Measurements from ENCODE around the gene PRKRA. TPM values are rescaled to one million over a fixed set of nuclear protein-coding genes. Genes with fewer than 3 reads are reported as not detected.

The PRKRA gene
- total RNA-seq, 1 donor from 2014 or later, result 135 TPM

DNA sequence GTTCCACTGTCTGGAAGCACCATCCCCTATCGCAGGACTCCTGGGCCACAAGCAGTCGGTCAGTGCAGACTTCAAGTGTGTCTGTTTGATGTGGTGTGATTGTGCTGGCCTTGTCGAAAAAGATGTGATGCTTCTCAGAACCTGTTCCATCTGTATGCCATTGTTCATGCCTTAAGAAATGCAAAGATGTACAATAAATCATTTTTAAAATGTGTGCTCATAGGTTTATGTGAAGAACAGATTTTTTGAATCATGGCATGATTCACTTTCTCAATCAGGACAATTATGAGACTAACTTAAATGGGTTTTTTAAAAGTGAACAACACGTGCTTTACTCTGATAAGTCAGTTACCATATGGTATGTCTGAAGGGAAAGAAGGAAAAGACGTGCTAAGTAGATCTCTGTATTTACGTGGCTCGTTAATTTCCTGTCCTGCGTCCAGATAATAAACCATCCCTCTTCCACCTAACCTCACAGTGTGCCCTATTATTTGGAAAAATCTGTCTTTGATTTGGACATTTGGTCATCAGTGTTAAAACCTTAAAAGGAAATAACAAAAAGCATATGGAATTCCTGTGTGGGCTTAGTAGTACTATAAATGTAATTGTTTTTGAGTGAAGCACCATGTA lies 54.9 kb downstream of the PRKRA start:
- no peaks in the 10 kb centered on the region for H3K36me3 Mint-ChIP-seq

DNA sequence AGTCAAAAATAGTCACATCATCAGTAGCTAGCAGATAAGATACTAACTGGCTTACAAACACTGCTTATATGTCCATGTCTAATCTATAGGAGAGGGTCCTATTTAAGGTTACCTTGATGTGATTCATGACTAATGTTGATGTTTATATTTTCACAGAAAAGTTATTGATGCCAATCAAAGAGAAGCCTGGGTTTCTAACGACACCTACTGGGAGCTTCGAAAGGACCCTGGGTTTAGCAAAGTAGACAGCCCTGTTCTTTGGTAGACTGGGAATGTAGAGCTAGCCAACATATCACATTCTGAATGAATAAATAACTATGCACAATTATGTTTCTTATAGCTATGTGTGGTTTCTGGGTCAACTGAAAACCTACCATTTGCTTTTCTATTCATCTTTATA lies 55.7 kb downstream of the PRKRA start:
- Histone ChIP-seq H3F3A (ENCODE audit: low read depth) (peaks cover 3% of the 10 kb centered on the region), H3K27me3 (no peaks in the 10 kb centered on the region), H3K79me2 (ENCODE audit: low read depth) (no peaks in the 10 kb centered on the region), H3K27ac (no peak overlapping the region), H3K4me1 (no peaks in the 10 kb centered on the region), H3K36me3 (no peaks in the 10 kb centered on the region), H3K9ac (no peak overlapping the region), H3K4me3 (no peak overlapping the region), H3K9me3 (ENCODE audit: low read depth) (no peaks in the 10 kb centered on the region), H4K20me1 (ENCODE audit: low read depth) (no peaks in the 10 kb centered on the region), H2AFZ (replicated peaks) (no peak overlapping the region), H3K4me2 (no peak overlapping the region)
- no peaks in the 10 kb centered on the region for H3K36me3 Mint-ChIP-seq
- no peak overlapping the region for H3K4me3 Mint-ChIP-seq
- no peak for TF ChIP-seq EZH2 (IDR thresholded peaks at IDR 0.05)
- TF ChIP-seq CTCF (IDR thresholded peaks at IDR 0.05), result no peak
- TF ChIP-seq EZH2phosphoT487 (IDR thresholded peaks at IDR 0.05), result no peak
- no peaks in the 10 kb centered on the region for H3K9me3 Mint-ChIP-seq
- no peak for DNase-seq (ENCODE audit: low spot score)
- no peaks in the 10 kb centered on the region for H3K4me1 Mint-ChIP-seq
- H3K27me3 Mint-ChIP-seq (ENCODE audit: insufficient read depth, low read depth), result no peaks in the 10 kb centered on the region
- no peak overlapping the region for H3K27ac Mint-ChIP-seq

More for the DNA sequence above, 54.9 kb downstream of the PRKRA start:
- Histone ChIP-seq H3K9ac (no peak overlapping the region), H3K4me1 (no peaks in the 10 kb centered on the region), H3K79me2 (ENCODE audit: low read depth) (no peaks in the 10 kb centered on the region), H4K20me1 (ENCODE audit: low read depth) (no peaks in the 10 kb centered on the region), H3K4me3 (no peak overlapping the region), H3K4me2 (no peak overlapping the region), H3K36me3 (no peaks in the 10 kb centered on the region), H2AFZ (replicated peaks) (no peak overlapping the region), H3K27me3 (no peaks in the 10 kb centered on the region), H3K27ac (no peak overlapping the region), H3F3A (ENCODE audit: low read depth) (peaks cover 3% of the 10 kb centered on the region), H3K9me3 (ENCODE audit: low read depth) (no peaks in the 10 kb centered on the region)
- DNase-seq (ENCODE audit: low spot score), result no peak
- H3K4me1 Mint-ChIP-seq, result no peaks in the 10 kb centered on the region
- H3K4me3 Mint-ChIP-seq, result no peak overlapping the region
- no peaks in the 10 kb centered on the region for H3K27me3 Mint-ChIP-seq (ENCODE audit: insufficient read depth, low read depth)
- TF ChIP-seq EZH2phosphoT487 (IDR thresholded peaks at IDR 0.05) (no peak), CTCF (IDR thresholded peaks at IDR 0.05) (no peak), EZH2 (IDR thresholded peaks at IDR 0.05) (no peak)
- H3K9me3 Mint-ChIP-seq, result no peaks in the 10 kb centered on the region
- no peak overlapping the region for H3K27ac Mint-ChIP-seq

GRCh38 chr2:178394859-178395258 lies 56.1 kb downstream of the PRKRA start:
- H2AFZ ChIP-seq (replicated peaks), result no peak overlapping the region
- no peaks in the 10 kb centered on the region for H3K27me3 Mint-ChIP-seq (ENCODE audit: insufficient read depth, low read depth)
- no peak overlapping the region for H3K4me2 ChIP-seq
- H3K4me1 ChIP-seq, result no peaks in the 10 kb centered on the region
- DNase-seq (ENCODE audit: low spot score), result no peak
- no peak for TF ChIP-seq CTCF (IDR thresholded peaks at IDR 0.05)
- TF ChIP-seq EZH2phosphoT487 (IDR thresholded peaks at IDR 0.05), result no peak
- no peak for TF ChIP-seq EZH2 (IDR thresholded peaks at IDR 0.05)
- H3F3A ChIP-seq (ENCODE audit: low read depth), result peaks cover 3% of the 10 kb centered on the region
- H4K20me1 ChIP-seq (ENCODE audit: low read depth), result no peaks in the 10 kb centered on the region
- H3K9ac ChIP-seq, result no peak overlapping the region
- no peak overlapping the region for H3K27ac ChIP-seq
- no peaks in the 10 kb centered on the region for H3K4me1 Mint-ChIP-seq
- H3K36me3 ChIP-seq, result no peaks in the 10 kb centered on the region
- H3K27ac Mint-ChIP-seq, result no peak overlapping the region
- H3K79me2 ChIP-seq (ENCODE audit: low read depth), result no peaks in the 10 kb centered on the region
- no peaks in the 10 kb centered on the region for H3K9me3 ChIP-seq (ENCODE audit: low read depth)
- no peaks in the 10 kb centered on the region for H3K36me3 Mint-ChIP-seq
- no peaks in the 10 kb centered on the region for H3K27me3 ChIP-seq
- H3K4me3 ChIP-seq, result no peak overlapping the region
- no peak overlapping the region for H3K4me3 Mint-ChIP-seq
- H3K9me3 Mint-ChIP-seq, result no peaks in the 10 kb centered on the region
